Measurements from ENCODE around the gene MUC13. TPM values are rescaled to one million over a fixed set of nuclear protein-coding genes. Genes with fewer than 3 reads are reported as not detected.
A peak's percentile ranks its signal among the peaks of the same experiment; 100 is the strongest.

The MUC13 gene
- total and polyA plus RNA-seq, 7 experiments from 2014 or later = not detected

GRCh38 chr3:124888482-124889441 lies 45.8 kb downstream of the MUC13 start:
- no peaks in the 10 kb centered on the region for H3K4me1 ChIP-seq (ENCODE audit: control insufficient read depth in 2 of 2, insufficient read depth in 2 of 2, low read length in 2 of 2)
- intact Hi-C loops (cut with micrococcal nuclease) = loop anchor here in 1 of 2 donors (5.0 kb wide), 1 partner anchor 51 kb away; no protein-coding TSS in a partner anchor
- H3K36me3 Mint-ChIP-seq = no peaks in the 10 kb centered on the region
- no peak for DNase-seq
- H3K27ac Mint-ChIP-seq = no peak overlapping the region
- no peak overlapping the region for H3K27ac ChIP-seq (ENCODE audit: low read depth, low read length)
- H3K4me3 Mint-ChIP-seq = peak overlapping the region; percentile 59 to 79 (median 76)
- peaks cover 0 to 5% of the 10 kb centered on the region in 2 donors for H3K27me3 ChIP-seq (ENCODE audit: control insufficient read depth in 2 of 2, insufficient read depth in 2 of 2, low read length in 2 of 2)
- H3K4me3 ChIP-seq (ENCODE audit: low read length) = no peak overlapping the region
- H3K9me3 ChIP-seq (ENCODE audit: control insufficient read depth in 2 of 3, low read length in 3 of 3) = no peaks in the 10 kb centered on the region
- H3K9me3 Mint-ChIP-seq = peaks cover 0 to 2% (median 0%) of the 10 kb centered on the region in 11 donors
- peaks cover 45 to 54% (median 53%) of the 10 kb centered on the region in 5 donors for H3K27me3 Mint-ChIP-seq
- no peak for ATAC-seq
- peaks cover 0 to 11% (median 7%) of the 10 kb centered on the region in 7 donors for H3K4me1 Mint-ChIP-seq
- H3K36me3 ChIP-seq (ENCODE audit: control insufficient read depth in 2 of 3, insufficient read depth in 3 of 3, low read length in 3 of 3) = no peaks in the 10 kb centered on the region
- CTCF ChIA-PET = interaction anchor here (1.0 kb wide), 1 partner anchor 12 kb away, joined by 3 read pairs; no protein-coding TSS in a partner anchor
- POLR2A ChIA-PET = no interaction called here

GRCh38 chr3:124887932-124888298 lies 46.6 kb downstream of the MUC13 start:
- CTCF ChIA-PET = no interaction called here
- Mint-ChIP-seq H3K4me1 (peaks cover 0 to 11% (median 7%) of the 10 kb centered on the region in 7 donors), H3K27me3 (peaks cover 48 to 61% (median 59%) of the 10 kb centered on the region in 5 donors), H3K27ac (peak overlapping the region in 1 of 9 donors; percentile 17), H3K36me3 (no peaks in the 10 kb centered on the region), H3K9me3 (peaks cover 0 to 2% (median 0%) of the 10 kb centered on the region in 11 donors), H3K4me3 (peak overlapping the region; percentile 59 to 79 (median 76))
- no peak for ATAC-seq
- DNase-seq = no peak
- POLR2A ChIA-PET = no interaction called here
- Histone ChIP-seq H3K4me1 (ENCODE audit: control insufficient read depth in 2 of 2, insufficient read depth in 2 of 2, low read length in 2 of 2) (no peaks in the 10 kb centered on the region), H3K27me3 (ENCODE audit: control insufficient read depth in 2 of 2, insufficient read depth in 2 of 2, low read length in 2 of 2) (peaks cover 0 to 5% of the 10 kb centered on the region in 2 donors), H3K4me3 (ENCODE audit: low read length) (peak overlapping the region; percentile 41), H3K36me3 (ENCODE audit: control insufficient read depth in 2 of 3, insufficient read depth in 3 of 3, low read length in 3 of 3) (no peaks in the 10 kb centered on the region), H3K9me3 (ENCODE audit: control insufficient read depth in 2 of 3, low read length in 3 of 3) (no peaks in the 10 kb centered on the region), H3K27ac (ENCODE audit: low read depth, low read length) (no peak overlapping the region)
- intact Hi-C loops (cut with micrococcal nuclease) = loop anchor here in 1 of 2 donors (5.0 kb wide), 1 partner anchor 51 kb away; no protein-coding TSS in a partner anchor

- DNase-seq (peak in 6 of 9 donors; percentile 1 to 54 (median 12)), ATAC-seq (peak; percentile 71)
- Histone ChIP-seq H3K4me3 (ENCODE audit: low read length) (peak within 1 kb of the TSS; percentile 41), H3K27me3 (ENCODE audit: control insufficient read depth in 2 of 2, insufficient read depth in 2 of 2, low read length in 2 of 2) (peaks cover 0 to 5% of the 10 kb centered on the region in 2 donors), H3K36me3 (ENCODE audit: control insufficient read depth in 2 of 3, insufficient read depth in 3 of 3, low read length in 3 of 3) (no peaks in the 10 kb centered on the region), H3K4me1 (ENCODE audit: control insufficient read depth in 2 of 2, insufficient read depth in 2 of 2, low read length in 2 of 2) (no peaks in the 10 kb centered on the region), H3K27ac (ENCODE audit: low read depth, low read length) (no peak within 1 kb of the TSS), H3K9me3 (ENCODE audit: control insufficient read depth in 2 of 3, low read length in 3 of 3) (no peaks in the 10 kb centered on the region)
- intact Hi-C loops (cut with micrococcal nuclease) = loop anchor here in 1 of 2 donors (5.0 kb wide), 1 partner anchor 50 kb away; no protein-coding TSS in a partner anchor
- Mint-ChIP-seq H3K4me3 (peak within 1 kb of the TSS; percentile 59 to 79 (median 76)), H3K36me3 (no peaks in the 10 kb centered on the region), H3K4me1 (peaks cover 0 to 11% (median 7%) of the 10 kb centered on the region in 7 donors), H3K27me3 (peaks cover 50 to 66% (median 62%) of the 10 kb centered on the region in 5 donors), H3K27ac (peak within 1 kb of the TSS in 1 of 9 donors; percentile 17), H3K9me3 (peaks cover 0 to 2% (median 0%) of the 10 kb centered on the region in 11 donors)
- ChIA-PET POLR2A (no interaction called here), CTCF (no interaction called here)
These were observed 47.2 kb downstream of the MUC13 start, which contains the start of gene ITGB5 for GRCh38 chr3:124887177-124887931. TSS of gene ITGB5 (minus strand) at chr3:124887365. CDS start at chr3:124887000, 365 bp downstream.

- Histone ChIP-seq H3K27ac (ENCODE audit: low read depth, low read length) (no peak overlapping the region), H3K4me1 (ENCODE audit: control insufficient read depth in 2 of 2, insufficient read depth in 2 of 2, low read length in 2 of 2) (no peaks in the 10 kb centered on the region), H3K9me3 (ENCODE audit: control insufficient read depth in 2 of 3, low read length in 3 of 3) (no peaks in the 10 kb centered on the region), H3K4me3 (ENCODE audit: low read length) (no peak overlapping the region), H3K27me3 (ENCODE audit: control insufficient read depth in 2 of 2, insufficient read depth in 2 of 2, low read length in 2 of 2) (peaks cover 0 to 5% of the 10 kb centered on the region in 2 donors), H3K36me3 (ENCODE audit: control insufficient read depth in 2 of 3, insufficient read depth in 3 of 3, low read length in 3 of 3) (no peaks in the 10 kb centered on the region)
- Mint-ChIP-seq H3K9me3 (peaks cover 0 to 2% (median 0%) of the 10 kb centered on the region in 11 donors), H3K27me3 (peaks cover 55 to 71% (median 65%) of the 10 kb centered on the region in 5 donors), H3K27ac (no peak overlapping the region), H3K36me3 (peaks cover 0 to 5% (median 0%) of the 10 kb centered on the region in 5 donors), H3K4me1 (peaks cover 0 to 11% (median 7%) of the 10 kb centered on the region in 7 donors), H3K4me3 (peak overlapping the region; percentile 24 to 79 (median 64))
- POLR2A ChIA-PET = no interaction called here
- DNase-seq (peak in 4 of 9 donors; percentile 6 to 56 (median 12)), ATAC-seq (peak; percentile 64)
- intact Hi-C loops (cut with micrococcal nuclease) = loop anchor here in 1 of 2 donors (5.0 kb wide), 1 partner anchor 49 kb away; no protein-coding TSS in a partner anchor
- CTCF ChIA-PET = no interaction called here
These were observed 48.1 kb downstream of the MUC13 start for GRCh38 chr3:124886168-124887056.

GRCh38 chr3:124885466-124886167 lies 48.9 kb downstream of the MUC13 start:
- ATAC-seq (no peak), DNase-seq (no peak)
- Histone ChIP-seq H3K27me3 (ENCODE audit: control insufficient read depth in 2 of 2, insufficient read depth in 2 of 2, low read length in 2 of 2) (peaks cover 0 to 5% of the 10 kb centered on the region in 2 donors), H3K4me1 (ENCODE audit: control insufficient read depth in 2 of 2, insufficient read depth in 2 of 2, low read length in 2 of 2) (no peaks in the 10 kb centered on the region), H3K9me3 (ENCODE audit: control insufficient read depth in 2 of 3, low read length in 3 of 3) (no peaks in the 10 kb centered on the region), H3K27ac (ENCODE audit: low read depth, low read length) (no peak overlapping the region), H3K36me3 (ENCODE audit: control insufficient read depth in 2 of 3, insufficient read depth in 3 of 3, low read length in 3 of 3) (no peaks in the 10 kb centered on the region), H3K4me3 (ENCODE audit: low read length) (no peak overlapping the region)
- peak overlapping the region; percentile 24 to 79 (median 64) for H3K4me3 Mint-ChIP-seq
- POLR2A ChIA-PET = interaction anchor here (0.6 kb wide), 1 partner anchor 46 kb away, joined by 4 read pairs; no protein-coding TSS in a partner anchor
- H3K4me1 Mint-ChIP-seq = peaks cover 0 to 11% (median 7%) of the 10 kb centered on the region in 7 donors
- peaks cover 0 to 2% (median 0%) of the 10 kb centered on the region in 11 donors for H3K9me3 Mint-ChIP-seq
- intact Hi-C loops (cut with micrococcal nuclease) = loop anchor here in 1 of 2 donors (5.0 kb wide), 1 partner anchor 48 kb away; no protein-coding TSS in a partner anchor
- H3K27me3 Mint-ChIP-seq = peaks cover 55 to 70% (median 59%) of the 10 kb centered on the region in 5 donors
- H3K36me3 Mint-ChIP-seq = peaks cover 0 to 5% (median 0%) of the 10 kb centered on the region in 5 donors
- H3K27ac Mint-ChIP-seq = peak overlapping the region in 1 of 9 donors; percentile 46
- CTCF ChIA-PET = no interaction called here
